ENCODE results near the gene IFITM2. TPM values are rescaled to one million over a fixed set of nuclear protein-coding genes. Genes with fewer than 3 reads are reported as not detected.
"Not testable (repeated sequence)": the region's sequence is repeated elsewhere in the genome, so short reads cannot be mapped to it uniquely, and the experiment has no call there.

Gene IFITM2
- total and polyA plus RNA-seq, 2 experiments from 2014 or later: 104 to 1,025 TPM

DNA sequence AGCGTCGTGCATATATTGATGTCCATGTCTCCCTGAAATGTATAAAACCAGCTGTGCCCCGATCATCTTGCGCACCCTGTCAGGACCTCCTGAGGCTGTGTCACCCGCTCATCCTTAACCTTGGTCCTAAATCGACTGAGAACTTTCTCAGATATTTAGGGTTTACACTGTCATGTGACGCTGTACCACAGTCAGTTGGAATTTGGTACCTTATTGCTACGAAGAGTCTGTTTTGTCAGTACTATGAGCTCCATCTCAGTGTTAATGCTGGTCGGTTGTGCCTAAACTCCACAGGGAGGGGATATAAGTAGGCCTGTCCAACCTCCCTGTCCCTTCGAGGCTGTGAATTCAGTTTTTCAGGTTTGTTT lies 1.8 kb upstream of the IFITM2 start:
- Histone ChIP-seq H3K4me3 (no peak overlapping the region), H2AFZ (no peak overlapping the region), H3K9ac (no peak overlapping the region)

DNA sequence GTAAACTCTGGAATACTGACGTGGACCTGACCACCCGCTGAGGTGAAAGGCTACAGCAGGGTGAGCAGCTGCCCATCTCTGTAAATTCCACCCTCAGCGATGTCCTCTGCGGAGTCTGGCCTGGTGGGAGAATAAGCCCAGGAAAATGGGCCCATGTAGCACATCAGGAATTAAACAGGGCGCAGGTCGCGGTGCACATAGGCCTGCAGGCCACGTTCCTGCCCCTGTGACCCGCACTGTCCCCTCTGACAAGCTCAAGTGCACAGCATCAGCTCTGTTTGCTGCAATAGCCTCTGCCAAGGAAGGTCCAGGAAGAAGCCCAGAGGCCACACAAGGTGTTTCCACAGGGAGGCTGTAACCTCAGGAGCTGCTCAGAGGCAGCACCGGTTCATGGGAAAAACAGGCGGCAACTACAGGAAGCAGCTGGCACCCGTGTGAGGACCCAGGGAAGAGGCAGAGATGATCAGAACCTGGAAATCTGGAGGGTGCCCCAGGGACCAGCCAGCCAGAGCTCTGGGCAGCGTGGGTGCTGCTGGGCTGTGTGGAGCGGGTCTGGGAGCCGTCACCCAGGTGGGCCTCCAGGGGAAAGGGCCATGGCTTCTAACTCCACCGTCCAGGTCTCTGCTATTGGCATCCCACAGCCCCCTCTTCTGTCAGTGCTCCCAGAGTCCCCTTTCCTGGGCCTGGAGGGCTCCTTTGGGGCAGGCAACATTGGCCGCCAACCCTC lies 808 bp upstream of the IFITM2 start:
- Histone ChIP-seq H3K79me2 (ENCODE audit: insufficient read depth) (peaks cover 19% of the 10 kb centered on the region), H3K27me3 (replicated peaks; ENCODE audit: insufficient read depth) (no peaks in the 10 kb centered on the region), H3K4me1 (ENCODE audit: insufficient read depth) (peaks cover 6% of the 10 kb centered on the region; the same call in 1 of the 2 replicates), H3K4me3 (no peak overlapping the region), H3K9me3 (ENCODE audit: low read depth) (no peaks in the 10 kb centered on the region), H3K36me3 (ENCODE audit: low read depth) (no peaks in the 10 kb centered on the region), H3K27ac (no peak overlapping the region), H4K20me1 (ENCODE audit: insufficient read depth) (no peaks in the 10 kb centered on the region), H3K9ac (no peak overlapping the region; the same call in 1 of the 2 replicates), H3F3A (ENCODE audit: insufficient read depth) (peaks cover 18% of the 10 kb centered on the region), H3K4me2 (ENCODE audit: unreplicated experiment) (no peak overlapping the region), H3K9me2 (ENCODE audit: insufficient read depth) (no peaks in the 10 kb centered on the region), H2AFZ (no peak overlapping the region)
- TF ChIP-seq EZH2phosphoT487 (IDR thresholded peaks at IDR 0.05; ENCODE audit: insufficient read depth, low read depth): no peak
- no peak for TF ChIP-seq EZH2 (IDR thresholded peaks at IDR 0.05; ENCODE audit: insufficient read depth, poor library complexity, severe bottlenecking)
- DNase-seq: no peak
- WGBS, 2 experiments (ENCODE audit: low coverage in 1 of 2, low lambda C conversion rate in 2 of 2, missing lambda C conversion rate in 2 of 2): 91 to 93% methylated on average over 17 of the region's 17 CpGs
- in situ Hi-C loops (cut with MboI): no loop called here

More for the DNA sequence above, 1.8 kb upstream of the IFITM2 start:
- Histone ChIP-seq H3K27me3 (replicated peaks; ENCODE audit: insufficient read depth) (no peaks in the 10 kb centered on the region), H3K9me3 (ENCODE audit: low read depth) (no peaks in the 10 kb centered on the region), H3K4me2 (ENCODE audit: unreplicated experiment) (no peak overlapping the region), H3F3A (ENCODE audit: insufficient read depth) (peaks cover 16% of the 10 kb centered on the region; the same call in 1 of the 2 replicates), H3K79me2 (ENCODE audit: insufficient read depth) (peaks cover 19% of the 10 kb centered on the region), H4K20me1 (ENCODE audit: insufficient read depth) (no peaks in the 10 kb centered on the region), H3K36me3 (ENCODE audit: low read depth) (no peaks in the 10 kb centered on the region), H3K4me1 (ENCODE audit: insufficient read depth) (peaks cover 4% of the 10 kb centered on the region; the same call in 1 of the 2 replicates), H3K9me2 (ENCODE audit: insufficient read depth) (no peaks in the 10 kb centered on the region), H3K27ac (no peak overlapping the region)
- TF ChIP-seq EZH2phosphoT487 (IDR thresholded peaks at IDR 0.05; ENCODE audit: insufficient read depth, low read depth) (no peak), EZH2 (IDR thresholded peaks at IDR 0.05; ENCODE audit: insufficient read depth, poor library complexity, severe bottlenecking) (no peak)
- in situ Hi-C loops (cut with MboI): no loop called here
- WGBS, 2 experiments (ENCODE audit: low coverage in 1 of 2, low lambda C conversion rate in 2 of 2, missing lambda C conversion rate in 2 of 2): 90 to 92% methylated on average over 10 of the region's 10 CpGs
- DNase-seq: no peak

DNA sequence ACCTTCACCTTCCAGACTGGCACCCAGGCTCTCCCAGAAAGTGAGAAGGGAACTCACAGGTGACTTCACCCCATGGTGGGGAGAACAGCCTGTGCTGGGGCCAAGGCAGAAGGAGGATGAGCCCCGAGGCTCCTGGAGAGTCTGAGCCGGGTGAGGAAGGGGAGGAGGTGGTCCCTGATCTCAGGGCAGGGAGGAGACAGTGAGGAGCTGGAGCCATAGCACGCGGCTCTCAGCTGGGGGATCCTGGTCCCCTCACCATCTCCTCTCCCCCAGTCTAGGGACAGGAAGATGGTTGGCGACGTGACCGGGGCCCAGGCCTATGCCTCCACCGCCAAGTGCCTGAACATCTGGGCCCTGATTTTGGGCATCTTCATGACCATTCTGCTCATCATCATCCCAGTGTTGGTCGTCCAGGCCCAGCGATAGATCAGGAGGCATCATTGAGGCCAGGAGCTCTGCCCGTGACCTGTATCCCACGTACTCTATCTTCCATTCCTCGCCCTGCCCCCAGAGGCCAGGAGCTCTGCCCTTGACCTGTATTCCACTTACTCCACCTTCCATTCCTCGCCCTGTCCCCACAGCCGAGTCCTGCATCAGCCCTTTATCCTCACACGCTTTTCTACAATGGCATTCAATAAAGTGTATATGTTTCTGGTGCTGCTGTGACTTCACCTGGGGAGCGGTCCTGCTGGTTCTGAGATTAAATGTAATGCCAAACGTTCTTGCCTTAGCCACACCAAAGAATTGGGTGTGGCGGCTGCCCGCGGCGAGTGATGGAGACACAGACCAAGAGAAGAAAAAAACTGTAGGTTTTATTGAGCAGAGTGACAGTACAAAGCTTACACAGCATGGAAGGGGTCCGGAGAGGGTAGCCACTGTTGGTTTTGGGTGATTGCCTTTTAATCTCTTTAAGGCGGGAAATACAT lies 1.4 kb downstream of the IFITM2 start:
- H2AFZ ChIP-seq; H3K36me3 ChIP-seq (ENCODE audit: low read depth); H3K9me3 ChIP-seq (ENCODE audit: low read depth); H3K9me2 ChIP-seq (ENCODE audit: insufficient read depth); H4K20me1 ChIP-seq (ENCODE audit: insufficient read depth); in situ Hi-C loops (cut with MboI); H3K27me3 ChIP-seq (replicated peaks; ENCODE audit: insufficient read depth): not testable (repeated sequence)
- 3% methylated on average over 22 to 24 of the region's 24 CpGs for WGBS, 2 experiments (ENCODE audit: low coverage in 1 of 2, low lambda C conversion rate in 2 of 2, missing lambda C conversion rate in 2 of 2)
- Histone ChIP-seq H3K79me2 (ENCODE audit: insufficient read depth) (peaks cover 19% of the 10 kb centered on the region), H3K4me1 (ENCODE audit: insufficient read depth) (peaks cover 16% of the 10 kb centered on the region), H3K4me2 (ENCODE audit: unreplicated experiment) (peak overlapping the region; percentile 100), H3K9ac (peak overlapping the region; percentile 85), H3K4me3 (peak overlapping the region; percentile 98), H3K27ac (peak overlapping the region; percentile 74), H3F3A (ENCODE audit: insufficient read depth) (peaks cover 36% of the 10 kb centered on the region)
- peak; percentile 40 for DNase-seq

DNA sequence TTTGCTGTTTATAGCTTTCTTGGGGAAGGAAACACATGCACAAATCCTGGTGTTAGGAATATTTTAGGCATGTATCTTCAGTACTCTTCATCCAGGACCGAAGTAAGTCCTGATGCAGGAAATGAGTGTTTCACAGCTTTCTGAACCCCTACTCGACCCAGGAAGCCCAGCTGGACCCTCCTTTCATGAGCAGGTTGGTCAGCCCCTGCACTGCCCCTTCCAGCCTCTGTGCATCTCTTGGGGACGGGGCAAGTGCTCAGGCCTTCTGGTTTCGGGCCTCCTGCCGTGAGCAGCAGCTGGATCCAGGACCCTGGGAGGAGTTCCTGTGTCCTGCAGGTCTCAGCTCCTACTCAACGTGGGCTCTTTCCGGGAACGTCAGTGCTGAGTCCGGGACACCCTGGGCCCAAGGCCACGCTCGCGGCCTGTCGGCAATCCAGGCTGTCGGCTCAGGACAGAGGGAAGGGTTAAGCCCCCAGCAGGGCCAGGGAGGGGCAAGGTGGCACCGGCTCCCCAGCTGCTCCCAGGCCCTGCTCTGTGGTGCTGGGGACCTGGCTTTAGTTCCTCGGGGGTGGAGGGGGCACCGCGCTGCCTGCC lies 2.5 kb downstream of the IFITM2 start:
- H2AFZ ChIP-seq; H3K9me2 ChIP-seq (ENCODE audit: insufficient read depth); in situ Hi-C loops (cut with MboI); H3K27me3 ChIP-seq (replicated peaks; ENCODE audit: insufficient read depth); H3K9me3 ChIP-seq (ENCODE audit: low read depth); H4K20me1 ChIP-seq (ENCODE audit: insufficient read depth); H3K36me3 ChIP-seq (ENCODE audit: low read depth): not testable (repeated sequence)
- Histone ChIP-seq H3K4me3 (peak overlapping the region; percentile 98), H3K27ac (peak overlapping the region; percentile 74), H3K4me1 (ENCODE audit: insufficient read depth) (peaks cover 19% of the 10 kb centered on the region), H3K9ac (peak overlapping the region; percentile 85), H3K4me2 (ENCODE audit: unreplicated experiment) (peak overlapping the region; percentile 100), H3F3A (ENCODE audit: insufficient read depth) (peaks cover 36% of the 10 kb centered on the region), H3K79me2 (ENCODE audit: insufficient read depth) (peaks cover 26% of the 10 kb centered on the region)
- 0 to 3% methylated on average over 5 to 6 of the region's 18 CpGs for WGBS, 2 experiments (ENCODE audit: low coverage in 1 of 2, low lambda C conversion rate in 2 of 2, missing lambda C conversion rate in 2 of 2)
- DNase-seq: peak; percentile 27

DNA sequence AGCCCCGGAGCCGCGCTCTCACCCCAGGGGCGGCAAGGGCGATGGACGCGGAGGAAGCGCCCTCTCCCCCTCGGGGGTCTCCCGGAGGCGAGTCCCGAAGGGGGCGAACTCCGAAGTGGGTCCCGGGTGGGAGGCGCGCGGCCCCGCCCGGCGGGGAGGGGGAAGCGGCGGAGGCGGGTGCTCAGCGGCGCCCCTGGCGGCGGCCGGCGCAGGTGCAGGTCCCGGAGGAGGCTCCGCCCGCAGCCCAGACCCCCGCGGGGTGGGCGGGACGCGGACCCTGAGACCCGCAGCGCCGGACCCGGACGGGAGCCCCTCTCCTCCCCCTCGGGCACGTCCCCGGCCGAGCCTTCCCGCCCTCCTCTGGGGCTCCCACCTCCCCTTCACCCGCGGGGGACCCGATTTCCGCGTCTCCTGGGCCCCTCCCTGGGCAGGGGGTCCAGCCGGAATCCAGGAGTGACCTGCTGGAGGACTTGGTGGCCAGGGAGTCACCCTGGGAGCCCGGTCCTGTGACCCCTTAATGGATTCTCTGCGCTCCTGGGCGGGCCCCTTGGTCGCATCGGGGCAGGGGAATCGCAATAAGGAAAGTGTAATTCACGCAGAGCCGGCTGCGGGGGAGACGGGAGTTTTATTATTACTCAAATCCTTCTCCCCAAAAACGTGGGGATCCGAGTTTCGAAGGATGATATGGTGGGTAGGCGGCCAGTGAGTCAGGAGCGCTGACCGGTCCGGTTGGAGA lies 3.6 kb downstream of the IFITM2 start:
- in situ Hi-C loops (cut with MboI); H3K9me2 ChIP-seq (ENCODE audit: insufficient read depth); H4K20me1 ChIP-seq (ENCODE audit: insufficient read depth); H3K36me3 ChIP-seq (ENCODE audit: low read depth); H2AFZ ChIP-seq; H3K9me3 ChIP-seq (ENCODE audit: low read depth); H3K27me3 ChIP-seq (replicated peaks; ENCODE audit: insufficient read depth); DNase-seq: not testable (repeated sequence)
- Histone ChIP-seq H3K4me2 (ENCODE audit: unreplicated experiment) (peak overlapping the region; percentile 71), H3K9ac (peak overlapping the region; percentile 80), H3K4me3 (peak overlapping the region; percentile 58; the same call in 1 of the 2 replicates), H3F3A (ENCODE audit: insufficient read depth) (peaks cover 32% of the 10 kb centered on the region), H3K4me1 (ENCODE audit: insufficient read depth) (peaks cover 26% of the 10 kb centered on the region), H3K27ac (peak overlapping the region; percentile 44), H3K79me2 (ENCODE audit: insufficient read depth) (peaks cover 37% of the 10 kb centered on the region)
- 4 to 11% methylated on average over 10 of the region's 71 CpGs for WGBS, 2 experiments (ENCODE audit: low coverage in 1 of 2, low lambda C conversion rate in 2 of 2, missing lambda C conversion rate in 2 of 2)

Data from GM23248 (cell line).